HG03460 (cell line): ENCODE data around the gene SP3.

ENCODE experiments used
- ATAC-seq: cut with Tn5 transposase; IDR thresholded peaks from one replicate; pipeline ENCODE4 v1.9.1; 2021; ENCODE audit not compliant: unreplicated experiment

The SP3 gene

DNA sequence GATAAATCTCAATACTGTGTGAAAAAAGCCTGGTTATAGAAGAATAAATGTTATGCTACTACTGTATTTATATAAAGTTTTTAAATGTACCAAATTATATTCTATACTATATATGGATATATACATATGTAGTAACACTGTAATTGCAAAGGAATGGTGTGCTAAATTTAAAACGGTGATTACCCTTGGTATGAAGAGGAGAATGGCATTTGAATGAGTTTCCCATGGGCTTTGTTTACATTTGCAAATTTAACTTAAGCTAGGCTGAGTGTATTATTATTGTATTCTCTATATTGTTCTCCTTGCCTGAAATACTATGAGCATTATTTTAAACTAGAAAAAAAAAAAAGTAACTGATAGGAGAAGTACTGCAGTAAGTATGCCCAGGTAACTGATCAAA is 4.7 kb upstream of the SP3 start:
- ATAC-seq: no peak

DNA sequence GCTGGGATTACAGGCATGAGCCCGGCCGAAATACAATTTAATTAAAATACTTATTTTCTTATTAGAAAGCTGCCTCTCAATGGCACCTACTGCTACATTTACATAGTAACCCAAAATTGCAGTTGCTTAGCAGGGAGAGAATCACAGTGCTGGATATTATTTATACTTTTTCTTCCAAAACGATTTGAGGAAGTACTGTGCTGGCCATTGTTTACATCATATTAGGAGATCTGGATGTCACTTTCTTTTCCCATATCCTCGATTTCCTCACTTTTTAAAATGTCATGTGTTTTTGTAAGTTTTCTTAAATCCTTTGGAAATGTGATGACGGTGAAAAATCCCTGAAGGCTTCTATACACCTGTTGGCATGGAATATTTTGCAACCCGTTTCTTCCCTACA is 3.4 kb upstream of the SP3 start:
- ATAC-seq: no peak

DNA sequence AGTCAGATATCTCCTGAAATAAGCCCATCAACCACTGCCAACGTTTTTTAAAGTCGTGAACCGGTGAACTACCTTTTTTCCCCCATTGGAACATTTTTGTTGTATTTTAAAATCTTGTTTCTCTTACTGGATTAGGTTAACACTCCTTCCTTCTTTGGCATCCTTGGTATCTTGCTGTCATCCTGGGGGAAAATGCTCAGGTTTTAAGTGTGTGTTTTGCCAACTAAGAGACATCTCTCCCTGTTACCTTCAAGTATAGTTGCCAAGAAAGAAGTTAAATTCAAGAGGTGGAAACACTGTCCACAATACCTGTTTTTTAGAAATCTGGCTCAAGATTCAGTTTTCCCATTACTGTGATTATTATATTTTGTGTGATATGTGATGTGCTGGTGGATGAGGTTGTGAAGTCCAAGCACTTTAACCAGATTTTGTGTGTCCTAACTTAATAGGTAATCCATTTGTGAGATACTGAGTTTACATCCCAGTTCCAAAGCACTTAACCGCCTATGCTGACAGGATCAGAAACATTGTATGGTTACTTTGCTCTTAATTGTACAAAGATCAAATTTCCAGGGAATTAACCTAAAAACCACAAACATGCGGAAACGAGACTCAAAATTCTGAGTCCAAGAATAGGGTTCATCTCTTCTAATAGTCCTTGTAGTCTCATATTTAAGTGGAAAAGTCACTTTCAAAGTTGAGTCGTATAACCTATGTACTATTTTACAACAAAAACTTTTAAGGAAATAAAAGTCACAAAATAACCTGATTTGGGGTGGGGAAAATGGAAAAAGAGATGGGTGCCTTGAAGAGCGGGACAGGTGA is 1.3 kb upstream of the SP3 start:
- ATAC-seq: no peak

DNA sequence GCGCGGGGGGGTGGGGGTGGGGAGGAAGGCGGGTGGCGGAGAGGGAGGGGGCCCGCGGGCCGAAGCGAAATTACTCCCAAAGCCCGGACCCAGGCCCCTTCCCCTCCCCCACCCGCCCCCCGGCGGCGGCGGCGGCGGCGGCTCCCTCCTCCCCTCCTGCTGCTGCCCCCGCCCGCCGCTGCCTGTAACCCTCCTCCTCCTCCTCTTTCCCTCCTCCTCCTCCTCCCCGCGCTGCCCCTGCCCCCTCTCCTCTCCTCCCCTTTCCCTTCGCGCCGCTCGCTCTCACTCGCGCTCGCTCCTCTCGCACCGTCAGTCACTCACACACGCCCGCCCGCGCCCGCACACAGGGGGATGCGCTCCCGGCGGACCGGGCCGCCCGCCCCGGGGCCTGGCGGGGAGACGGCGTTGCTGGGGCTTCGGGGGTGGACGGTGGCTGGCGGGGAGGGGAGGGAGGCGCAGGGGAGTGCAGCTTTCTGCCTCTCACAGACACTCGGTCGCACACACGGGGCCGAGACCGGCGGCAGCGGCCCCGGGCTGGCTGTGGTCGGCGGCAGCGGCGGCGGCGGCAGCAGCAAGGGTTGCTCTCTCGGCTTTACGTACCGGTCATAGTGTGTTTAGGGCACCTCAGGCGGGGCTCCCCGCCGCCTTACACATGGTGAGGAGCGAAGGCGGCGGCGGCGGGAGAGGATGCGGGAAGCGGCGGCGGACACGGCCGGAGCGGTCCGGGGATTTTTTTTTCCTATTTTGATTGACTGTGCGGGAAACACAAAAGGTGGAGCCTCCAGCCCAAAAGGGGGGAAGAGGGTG is 405 bp downstream of the SP3 start:
- peak; percentile 34 for ATAC-seq

DNA sequence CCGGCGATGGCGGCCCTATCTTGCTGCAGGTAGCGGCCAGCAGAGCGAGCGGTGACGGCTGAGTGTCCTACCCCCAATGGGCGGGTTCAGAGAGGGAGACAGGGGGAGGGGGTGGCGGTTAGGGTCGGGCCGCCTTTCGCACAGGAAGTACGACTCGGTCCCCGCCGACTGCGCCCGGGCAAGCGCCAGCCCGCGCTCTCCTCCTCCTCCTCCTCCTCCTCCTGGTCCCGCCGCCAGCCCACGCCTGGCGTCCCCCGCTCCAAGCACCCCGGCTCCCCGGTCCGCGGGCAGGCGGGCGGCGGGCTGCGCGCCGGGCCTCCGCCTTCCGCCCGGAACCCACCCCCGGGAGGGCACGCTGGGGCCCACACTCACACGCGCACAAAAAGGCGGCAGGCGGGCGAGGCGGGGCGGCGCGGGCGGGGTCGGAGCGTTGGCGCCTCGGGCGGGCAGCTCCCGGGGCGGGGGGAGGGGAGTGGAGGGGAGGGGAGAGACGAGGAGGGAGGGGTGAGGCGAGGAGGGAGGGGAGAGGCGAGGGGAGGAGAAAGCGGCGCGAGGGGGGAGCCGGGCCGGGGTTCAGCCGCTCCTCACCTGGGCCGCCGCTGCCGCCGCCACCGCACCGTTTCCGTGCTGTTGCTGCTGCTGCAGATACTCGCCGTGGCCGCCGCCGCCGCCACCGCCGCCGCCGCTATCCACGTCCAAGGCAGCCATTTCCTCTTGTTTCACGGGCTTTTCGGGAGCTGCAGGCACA is 1.2 kb downstream of the SP3 start:
- ATAC-seq: peak; percentile 47

DNA sequence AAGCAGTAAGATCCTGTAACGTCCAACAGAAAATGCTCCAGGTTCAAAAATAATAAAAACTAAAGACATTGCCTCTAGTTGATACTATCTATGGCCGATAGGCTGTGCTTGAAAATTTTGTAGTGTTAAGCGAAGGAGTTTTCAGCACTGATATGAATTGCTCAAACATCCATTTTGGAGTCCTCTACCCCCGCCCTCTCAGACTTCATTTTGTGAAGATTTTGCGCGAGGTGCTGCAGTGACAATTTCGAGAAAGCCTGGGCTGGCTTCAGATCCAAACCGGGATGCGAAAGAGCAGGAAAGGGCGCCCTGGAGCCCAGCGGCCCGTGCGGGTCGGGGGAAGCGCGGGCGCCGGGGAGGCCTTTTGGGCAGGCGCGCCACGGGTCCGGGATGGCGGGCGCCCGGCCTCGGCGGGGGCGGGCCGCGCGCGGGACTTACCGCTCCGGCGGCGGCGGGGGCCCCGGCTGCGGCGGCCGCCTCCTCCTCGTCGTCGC is 1.8 kb downstream of the SP3 start:
- ATAC-seq: peak; percentile 18

DNA sequence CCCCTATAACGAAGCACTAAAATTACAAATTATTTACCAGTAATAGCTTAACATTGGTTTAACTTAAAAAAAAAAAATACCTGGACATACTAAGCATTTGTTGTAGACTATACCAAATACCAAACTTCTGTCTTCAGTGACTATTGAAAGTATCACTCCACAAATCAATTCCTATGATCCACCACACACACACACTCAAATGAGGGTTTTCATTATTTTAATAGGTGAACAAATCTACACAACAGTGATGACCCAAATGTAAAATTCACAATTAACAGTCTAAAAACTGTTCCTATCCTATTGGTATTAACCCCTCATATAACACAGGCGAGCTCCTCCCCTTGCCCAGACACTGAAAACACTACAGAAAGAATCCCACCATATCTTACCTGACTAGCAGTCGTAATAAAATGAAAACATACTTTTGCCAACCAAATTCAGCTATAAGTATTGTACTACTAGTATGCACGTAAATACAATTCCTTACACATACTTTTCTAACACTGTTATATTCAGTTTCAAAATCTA is 2.5 kb downstream of the SP3 start:
- ATAC-seq: no peak

DNA sequence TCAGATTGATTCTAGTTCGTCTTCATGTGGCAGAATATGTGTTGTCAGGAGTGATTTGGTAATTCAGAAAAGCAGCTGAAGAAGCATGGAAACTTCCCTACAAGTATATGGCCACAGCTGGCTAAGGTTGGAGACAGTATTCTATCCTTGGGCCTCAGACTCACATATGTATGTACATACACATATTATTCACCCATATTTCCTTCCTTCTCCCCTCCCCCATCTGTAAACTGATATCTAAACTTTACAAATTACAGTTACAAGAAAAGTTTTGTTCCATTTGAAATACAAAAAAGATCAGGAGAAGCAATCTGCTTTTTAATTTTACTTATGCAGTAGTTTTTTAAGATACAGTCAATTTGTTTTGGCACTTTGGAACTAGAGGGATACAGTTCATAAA is 3.1 kb downstream of the SP3 start:
- ATAC-seq: no peak

DNA sequence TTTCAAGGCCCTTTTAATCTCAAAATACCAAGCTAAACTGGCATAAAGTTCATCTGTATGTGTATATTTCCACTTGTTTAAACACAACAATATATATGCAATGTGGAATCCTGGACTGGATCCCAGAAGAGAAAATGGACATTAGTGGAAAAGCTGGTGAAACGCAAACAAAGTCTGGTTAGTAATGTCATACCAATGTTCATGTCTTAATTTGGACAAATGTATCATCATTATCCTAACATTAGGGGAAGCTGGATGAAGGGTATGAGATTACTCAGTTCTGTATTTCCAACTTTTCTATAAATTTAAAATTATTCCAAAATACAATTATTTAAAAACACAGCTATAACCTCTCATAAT is 3.8 kb downstream of the SP3 start:
- no peak for ATAC-seq

DNA sequence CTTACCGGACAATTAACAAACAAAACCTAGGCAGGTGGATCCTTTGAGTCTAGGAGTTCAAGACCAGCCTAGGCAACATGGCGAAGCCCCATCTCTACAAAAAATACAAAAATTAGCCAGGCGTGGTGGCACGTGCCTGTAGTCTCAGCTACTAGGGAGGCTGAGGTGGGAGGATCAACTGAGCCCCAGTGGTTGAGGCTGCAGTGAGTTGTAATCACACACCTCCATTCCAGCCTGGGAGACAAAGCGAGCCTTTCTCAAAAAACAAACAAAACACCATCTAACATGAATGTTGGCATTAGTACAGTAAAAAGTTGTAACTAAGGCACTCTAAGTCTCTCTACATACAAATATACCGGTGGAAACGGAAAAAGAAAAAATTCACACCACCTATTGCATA is 5.3 kb downstream of the SP3 start:
- ATAC-seq: no peak

DNA sequence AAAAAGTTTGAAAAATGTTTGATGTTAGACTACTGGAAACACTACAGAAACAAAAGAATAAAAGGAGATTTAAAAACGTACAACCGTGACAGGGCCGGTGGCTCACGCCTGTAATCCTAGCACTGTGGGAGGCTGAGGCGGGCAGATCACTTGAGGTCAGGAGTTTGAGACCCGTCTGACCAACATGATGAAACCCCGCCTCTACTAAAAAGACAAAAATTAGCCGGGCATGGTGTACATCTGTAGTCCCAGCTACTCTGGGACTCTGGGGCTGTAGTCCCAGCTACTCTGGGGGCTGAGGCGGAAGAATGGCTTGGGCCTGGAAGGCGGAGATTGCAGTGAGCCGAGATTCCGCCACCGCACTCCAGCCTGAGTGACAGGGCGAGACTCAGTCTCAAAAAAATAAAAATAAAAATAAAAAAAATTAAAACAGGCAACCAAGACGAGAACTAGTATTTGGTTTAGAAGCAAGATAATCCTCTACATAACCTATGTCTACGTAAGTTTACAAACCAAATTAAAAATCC is 5.8 kb downstream of the SP3 start:
- no peak for ATAC-seq

DNA sequence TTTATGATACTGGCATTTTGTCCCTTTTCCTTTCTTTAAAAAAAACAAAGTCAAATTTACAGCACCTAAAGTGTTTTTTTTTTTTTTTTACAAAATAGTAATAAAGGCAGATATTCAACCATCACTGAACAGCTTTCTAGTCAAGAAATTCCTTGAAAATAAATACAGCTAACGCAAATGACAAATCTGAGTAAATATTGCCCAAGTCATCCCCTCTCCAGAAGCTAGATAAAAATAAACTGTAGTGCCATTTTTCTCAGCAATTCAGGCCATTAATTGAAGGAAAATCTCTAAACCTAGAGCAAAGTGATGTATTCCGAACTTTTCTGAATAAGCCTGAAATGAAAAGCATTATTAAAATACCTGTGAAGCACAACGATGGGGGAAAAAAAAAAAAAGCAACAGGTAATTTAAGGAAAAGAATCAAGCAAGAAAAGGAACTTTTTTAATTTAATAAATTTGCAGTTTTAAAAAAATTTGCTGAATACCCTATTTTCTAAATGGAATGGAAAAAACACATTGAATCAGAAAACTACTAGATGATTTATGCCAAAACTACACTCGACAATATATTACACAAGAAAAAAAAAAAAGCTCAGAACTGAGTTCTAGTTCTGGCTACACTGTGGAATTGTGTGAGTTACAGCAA is 6.9 kb downstream of the SP3 start:
- ATAC-seq: no peak

DNA sequence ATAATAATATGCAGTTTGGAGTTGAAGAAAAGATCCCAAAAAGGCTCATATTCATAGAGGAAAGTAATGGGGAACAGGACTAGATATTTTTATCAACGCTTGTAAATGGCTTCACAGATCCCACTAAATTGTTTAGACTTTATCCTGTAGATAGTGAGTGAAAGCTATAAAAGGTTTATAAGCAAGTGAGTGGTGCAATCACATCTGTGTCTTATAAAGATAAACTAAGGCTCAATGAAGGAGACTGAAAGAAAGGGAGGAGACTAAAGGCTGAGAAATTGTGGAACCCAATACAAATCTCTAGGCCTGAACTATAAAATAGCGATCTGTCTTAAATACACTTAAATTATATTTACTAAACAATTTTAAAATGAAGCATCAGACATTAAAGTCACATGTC is 7.7 kb downstream of the SP3 start:
- no peak for ATAC-seq

DNA sequence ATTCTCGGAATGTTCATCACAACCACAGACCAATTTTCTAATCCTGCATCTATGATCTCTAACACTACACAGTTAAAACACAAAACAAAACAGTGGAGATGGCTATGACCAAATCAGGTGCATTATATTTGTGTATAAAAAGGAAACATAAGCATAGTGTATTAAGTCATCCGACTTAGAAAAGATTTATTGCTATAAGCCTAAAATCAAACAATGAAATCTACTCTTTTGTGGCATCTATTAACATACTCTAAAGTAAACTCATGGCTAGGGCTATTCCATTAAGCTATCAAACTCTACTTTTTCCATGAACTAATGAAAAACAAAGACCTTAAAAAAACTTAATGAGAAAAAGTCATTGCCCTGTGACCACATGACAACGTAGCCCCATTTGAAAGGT is 8.7 kb downstream of the SP3 start:
- no peak for ATAC-seq

DNA sequence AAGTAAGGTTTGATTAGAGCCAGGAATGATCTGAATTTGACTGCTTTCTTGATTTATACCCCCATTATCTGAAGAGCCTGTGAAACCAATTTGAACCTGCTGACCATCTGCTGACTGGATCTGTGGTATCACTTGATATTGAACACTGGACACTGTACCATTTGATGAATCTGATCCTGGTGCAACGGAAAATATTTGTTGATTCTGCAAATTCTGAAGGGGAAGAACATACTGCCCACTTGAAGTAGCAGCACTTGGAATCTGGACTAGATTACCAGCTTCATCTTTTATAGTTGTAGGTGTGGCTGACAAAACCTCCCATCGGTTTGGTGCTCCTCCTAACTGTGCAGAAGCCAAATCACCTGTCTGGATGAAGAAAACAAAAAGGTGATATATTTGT is 9.3 kb downstream of the SP3 start:
- ATAC-seq: no peak

DNA sequence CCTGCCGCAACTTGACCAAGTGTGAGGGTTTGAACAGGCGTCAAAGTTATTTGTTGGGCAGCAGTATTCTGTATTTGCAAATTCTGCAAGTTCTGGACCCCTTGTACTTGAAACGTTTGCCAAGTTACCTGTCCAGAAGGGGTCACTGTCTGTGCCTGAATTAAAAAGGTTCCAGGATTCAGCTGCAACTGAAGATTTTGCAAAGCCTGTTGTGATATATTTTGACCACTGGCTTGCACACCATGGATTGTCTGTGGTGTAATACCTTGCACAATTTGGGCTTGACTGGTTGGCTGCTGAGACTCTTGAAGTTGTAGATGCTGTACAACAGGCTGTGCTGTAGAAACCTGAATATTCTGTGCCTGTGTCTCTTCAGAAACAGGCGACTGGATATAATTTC is 10.2 kb downstream of the SP3 start:
- ATAC-seq: no peak

DNA sequence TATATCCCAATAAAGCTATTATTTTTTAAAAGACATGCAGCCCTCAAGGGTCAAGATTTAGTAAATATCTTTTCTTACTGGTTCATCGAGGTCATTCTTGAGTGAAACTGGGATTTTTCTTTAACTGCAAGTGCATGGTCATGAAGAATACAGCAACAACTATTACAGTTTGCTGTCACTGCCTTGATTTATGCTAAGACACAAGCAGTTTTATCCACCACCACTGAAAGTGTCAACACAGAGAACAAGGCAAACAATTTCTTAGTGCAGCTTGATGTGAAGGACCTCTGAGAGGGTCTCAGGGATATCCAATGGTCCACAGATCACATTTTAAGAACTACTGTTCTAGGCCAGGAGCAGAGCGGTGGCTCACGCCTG is 12.1 kb downstream of the SP3 start:
- no peak for ATAC-seq

DNA sequence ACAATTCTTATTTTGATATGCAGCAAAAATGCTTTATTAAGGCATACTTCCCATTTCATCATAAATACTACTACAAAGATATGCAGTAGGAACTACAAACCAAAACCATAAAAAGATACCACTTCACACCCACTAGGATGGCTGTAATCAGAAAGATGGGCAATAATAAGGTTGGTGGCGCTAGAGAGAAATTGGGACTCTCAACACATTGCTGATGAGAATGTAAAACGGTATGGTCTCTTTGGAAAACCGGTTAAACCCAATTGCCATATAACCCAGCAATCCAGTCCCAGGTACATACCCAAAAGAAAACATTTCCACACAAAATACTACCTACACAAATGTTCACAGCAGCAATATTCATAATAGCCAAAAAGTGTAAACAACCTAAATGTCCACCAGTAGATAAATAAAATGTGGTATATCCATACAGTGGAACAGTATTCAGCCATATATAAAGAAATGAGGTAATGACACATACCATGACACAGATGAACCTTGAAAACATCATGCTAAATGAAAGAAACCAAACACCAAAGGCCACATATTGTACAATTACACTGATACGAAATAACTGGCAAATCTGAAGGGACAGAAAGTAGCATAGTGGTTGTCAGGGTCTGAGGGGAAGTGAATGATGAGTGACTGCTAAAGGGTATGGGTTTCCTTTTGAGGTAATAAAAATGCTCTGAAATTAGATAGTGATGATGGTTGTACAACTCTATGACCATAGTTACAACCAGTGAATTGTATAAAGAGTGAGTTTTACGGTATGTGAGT is 12.7 kb downstream of the SP3 start:
- no peak for ATAC-seq

DNA sequence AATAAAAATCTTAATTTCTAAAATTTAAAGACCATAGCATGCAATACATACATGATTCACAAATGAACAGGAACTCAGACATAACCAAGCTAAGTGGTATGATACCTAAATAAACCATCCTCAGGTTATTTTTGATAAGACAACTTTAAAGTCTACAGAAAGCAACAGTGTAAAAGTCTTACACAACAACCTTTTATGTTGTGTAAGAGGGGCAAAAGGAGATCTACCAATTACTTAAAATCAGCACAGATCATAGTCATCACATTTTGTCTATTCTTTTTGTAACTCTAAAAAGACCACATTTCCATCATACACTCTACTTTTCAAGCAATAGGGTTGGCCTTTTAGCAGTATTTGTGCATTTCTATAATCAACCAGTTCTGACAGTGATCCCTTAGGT is 16.3 kb downstream of the SP3 start:
- ATAC-seq: no peak

DNA sequence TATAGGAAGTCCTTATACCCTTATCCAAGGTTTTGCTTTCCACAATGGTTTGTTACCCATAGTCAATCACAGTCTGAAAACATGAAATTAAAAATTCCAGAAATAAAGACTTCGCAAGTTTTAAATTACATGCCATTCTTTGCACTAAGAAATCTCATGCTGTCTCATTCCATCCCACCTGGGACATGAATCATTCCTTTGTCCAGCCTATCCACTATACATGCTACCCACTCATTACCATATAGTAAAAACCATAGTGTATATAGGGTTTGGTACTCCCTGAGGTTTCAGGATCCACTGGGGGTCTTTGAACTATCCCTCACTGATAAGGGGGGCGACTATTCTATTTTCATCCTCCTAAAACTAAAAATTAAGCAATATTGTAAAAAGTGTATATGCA is 17.0 kb downstream of the SP3 start:
- no peak for ATAC-seq
